Ovary (tissue), 9 donors: ENCODE results near the gene KRCC1. TPM values are rescaled to one million over a fixed set of nuclear protein-coding genes. Genes with fewer than 3 reads are reported as not detected.
"Not testable (repeated sequence)": the region's sequence is repeated elsewhere in the genome, so short reads cannot be mapped to it uniquely, and the experiment has no call there.

Experiments used
- DNase-seq, 5 donors: peaks; one replicate each; pipeline ENCODE4 v3.0.0-alpha.2; 2019 to 2020
- H3K27ac ChIP-seq, 2 donors: fragments of 200-600 bp; one replicate each; pipeline versions ENCODE4 v1.5.1 to v1.8.0; 2019 to 2022
- H3K27me3 ChIP-seq: fragments of 200-600 bp; one replicate; pipeline ENCODE4 v1.8.0; 2022
- H3K36me3 ChIP-seq: fragments of 200-600 bp; sonication (generic); one replicate; pipeline ENCODE4 v1.5.1; 2019
- H3K4me1 ChIP-seq: one replicate; pipeline ENCODE4 v1.8.1; 2013; ENCODE audit warnings: mild to moderate bottlenecking, moderate library complexity; ENCODE audit not compliant: insufficient read depth
- H3K4me3 ChIP-seq: fragments of 200-600 bp; sonication (generic); one replicate; pipeline ENCODE4 v1.5.1; 2017
- H3K9me3 ChIP-seq, 2 donors: fragments of 200-600 bp in 1 of 2; sonication (generic) in 1 of 2; one replicate each; pipeline versions ENCODE4 v1.5.1 to v1.8.1; 2013 to 2019; ENCODE audit warnings: mild to moderate bottlenecking in 1 of 2, moderate library complexity in 1 of 2
- CTCF ChIP-seq, 3 donors: fragments of 450-650 bp in 2 of 3; fragments of 200-600 bp in 1 of 3; IDR thresholded peaks; one replicate each; pipeline versions ENCODE4 v1.5.1 to v1.8.0; 2016 to 2022; ENCODE audit warnings: antibody characterized with exemption in 3 of 3, mild to moderate bottlenecking in 1 of 3
- EP300 ChIP-seq: sonication (generic); formaldehyde crosslinking; IDR thresholded peaks from one replicate; pipeline ENCODE4 v1.6.1; 2017; ENCODE audit warnings: antibody characterized with exemption
- POLR2A ChIP-seq: fragments of 450-650 bp; IDR thresholded peaks from one replicate; pipeline ENCODE4 v1.6.1; 2017; ENCODE audit warnings: antibody characterized with exemption, mild to moderate bottlenecking, moderate library complexity
- WGBS, 3 donors: extraction: QIAGEN DNeasy Blood & Tissue Kit in 1 of 3; methylation state at CpG; one replicate each; pipeline versions ENCODE4 v1.1.5 to v1.1.7; 2013 to 2017; 5-methylcytosine and 5-hydroxymethylcytosine counted together
- intact Hi-C, 4 donors: fragments of 100-400 bp; cut with DNase I; formaldehyde crosslinking; loops; one replicate each; pipeline versions ENCODE4 v1.11.0 to v1.15.1; 2022 to 2023
- polyA plus RNA-seq, 2 donors: library from polyadenylated mRNA; stranded (reverse); fragments of 200-250 nt in 1 of 2; fragments of 350-450 nt in 1 of 2; fragmentation: Illumina TruSeq in 1 of 2; extraction: RNeasy Lipid Tissue Mini Kit (QIAGEN cat#74804) in 1 of 2; gene quantifications; one replicate each; pipeline ENCODE4 v1.2.3, GENCODE V29; 2013 to 2014
- total RNA-seq, 7 donors: library from RNA; depleted of rRNA in 2 of 7; stranded (reverse); fragments of >200 nt in 2 of 7; fragmentation: NEBNext Ultra II Directional in 3 of 7; extraction: Animal tissue kit (Norgen Biotek cat#: 25700) in 3 of 7; gene quantifications; one replicate each; pipeline versions ENCODE4 v1.1.0 to v1.2.4, GENCODE V29; 2016 to 2023
- donor health status: DM: no; HTN: no; CAD: no; lungs with moderate emphysema.
- donor health status: DM: no; HTN: no; CAD: no.
- donor health status: Bipolar disorder and iron deficiency.
- donor health status: DM: yes; HTN: yes; CAD: no.
- donor health status: DM: no; HTN: no; CAD: no.
- donor health status: DM: yes; HTN: yes; CAD: no.

The KRCC1 gene
- total and polyA plus RNA-seq, 9 donors, result 17.1 to 25.7 (median 21.9) TPM

GRCh38 chr2:88022669-88022921 is 33.0 kb downstream of the KRCC1 start:
- TF ChIP-seq EP300 (no peak), CTCF (IDR thresholded peaks at IDR 0.05) (no peak), POLR2A (no peak)
- Histone ChIP-seq H3K27ac (no peak overlapping the region), H3K27me3 (no peaks in the 10 kb centered on the region), H3K4me1 (no peaks in the 10 kb centered on the region), H3K9me3 (no peaks in the 10 kb centered on the region), H3K4me3 (no peak overlapping the region), H3K36me3 (no peaks in the 10 kb centered on the region)
- intact Hi-C loops, result no loop called here
- DNase-seq, result no peak
- 81 to 90% (median 89%) methylated on average over 5 of the region's 5 CpGs for WGBS, 3 donors

- no peak for DNase-seq
- no peaks in the 10 kb centered on the region for H3K4me1 ChIP-seq
- no peak overlapping the region for H3K27ac ChIP-seq
- TF ChIP-seq EP300, result no peak
- TF ChIP-seq CTCF (IDR thresholded peaks at IDR 0.05), result no peak
- TF ChIP-seq POLR2A, result no peak
- H3K27me3 ChIP-seq, result no peaks in the 10 kb centered on the region
- no peaks in the 10 kb centered on the region for H3K9me3 ChIP-seq
- WGBS, 3 donors, result 70 to 90% (median 84%) methylated on average over 3 of the region's 3 CpGs
- H3K36me3 ChIP-seq, result no peaks in the 10 kb centered on the region
- H3K4me3 ChIP-seq, result no peak overlapping the region
- intact Hi-C loops, result loop anchor here in 1 of 4 donors (10.0 kb wide), 1 partner anchor 145 kb away; no protein-coding TSS in a partner anchor
These were observed 35.6 kb downstream of the KRCC1 start for GRCh38 chr2:88019985-88020384.

- Histone ChIP-seq H3K36me3 (no peaks in the 10 kb centered on the region), H3K27me3 (no peaks in the 10 kb centered on the region), H3K4me1 (no peaks in the 10 kb centered on the region), H3K4me3 (no peak overlapping the region), H3K27ac (no peak overlapping the region), H3K9me3 (no peaks in the 10 kb centered on the region)
- TF ChIP-seq EP300 (no peak), POLR2A (no peak), CTCF (IDR thresholded peaks at IDR 0.05) (no peak)
- 91 to 97% (median 93%) methylated on average over 6 of the region's 6 CpGs for WGBS, 3 donors
- no peak for DNase-seq
- intact Hi-C loops, result loop anchor here in 1 of 4 donors (10.0 kb wide), 1 partner anchor 146 kb away; no protein-coding TSS in a partner anchor
These were observed 36.7 kb downstream of the KRCC1 start for GRCh38 chr2:88018909-88019308.

- not testable (repeated sequence) for H3K4me1 ChIP-seq, H3K27me3 ChIP-seq, H3K27ac ChIP-seq, H3K36me3 ChIP-seq, H3K9me3 ChIP-seq, DNase-seq, H3K4me3 ChIP-seq
- intact Hi-C loops, result loop anchor here in 1 of 4 donors (10.0 kb wide), 1 partner anchor 147 kb away; no protein-coding TSS in a partner anchor
- WGBS, 3 donors, result 84 to 89% (median 89%) methylated on average over 11 of the region's 11 CpGs
These were observed 37.3 kb downstream of the KRCC1 start for GRCh38 chr2:88018077-88018805.

GRCh38 chr2:88017780-88018038 is 37.9 kb downstream of the KRCC1 start:
- H3K36me3 ChIP-seq, H3K9me3 ChIP-seq, H3K27me3 ChIP-seq, H3K4me1 ChIP-seq, H3K4me3 ChIP-seq, DNase-seq, H3K27ac ChIP-seq: not testable (repeated sequence)
- intact Hi-C loops, result loop anchor here in 1 of 4 donors (10.0 kb wide), 1 partner anchor 147 kb away; no protein-coding TSS in a partner anchor
- WGBS, 3 donors, result 79 to 87% (median 82%) methylated on average over 2 of the region's 2 CpGs
